GM12878 (cell line): Measurements from ENCODE around the gene NAP1L1. TPM values are rescaled to one million over a fixed set of nuclear protein-coding genes. Genes with fewer than 3 reads are reported as not detected.
A peak's percentile ranks its signal among the peaks of the same experiment; 100 is the strongest.

ENCODE experiments used
- ATAC-seq: fragments of 200-7000 bp; cut with Tn5 transposase; 3 replicates; pipeline ENCODE4 v1.9.1; 2020; ENCODE audit warnings: mild to moderate bottlenecking, moderate library complexity
- BruUV-seq: library from RNA; stranded (reverse); fragments of 400-500 nt; replicated peaks from 2 replicates; lab custom pipeline; 2021; lab: Mats Ljungman, UMichigan
- CTCF ChIA-PET: fragments of 300-600 bp; sonication (Branson Sonifier 250); formaldehyde crosslinking; extraction: SDS; loops from one replicate; lab custom pipeline; 2021; ENCODE audit warnings: inconsistent platforms; lab: Yijun Ruan, JAX
- POLR2A ChIA-PET: fragments of 350-600 bp; formaldehyde crosslinking; extraction: SDS; loops from one replicate; lab custom pipeline; 2021; ENCODE audit warnings: inconsistent platforms; lab: Charles Lee
- RAD21 ChIA-PET: fragments of 300-600 bp; sonication (Branson Sonifier 250); formaldehyde crosslinking; loops from one replicate; lab custom pipeline; 2023; ENCODE audit warnings: antibody characterized with exemption; ENCODE audit not compliant: unreplicated experiment; lab: Charles Lee
- SMC1A ChIA-PET: fragments of 300-600 bp; sonication (Branson Sonifier 250); formaldehyde crosslinking; loops from one replicate; lab custom pipeline; 2023; ENCODE audit not compliant: unreplicated experiment, uncharacterized antibody; lab: Charles Lee
- DNase-seq: peaks from one replicate; pipeline ENCODE4 v3.0.0-alpha.2; 2011; ENCODE audit warnings: low read depth, low spot score
- FAIRE-seq: peaks from 3 replicates; lab custom pipeline; 2011; peaks lifted over from hg19 to GRCh38; lab: Jason Lieb, UNC
- H2AFZ ChIP-seq: 2 replicates; pipeline ENCODE4 v1.6.0; 2011; ENCODE audit warnings: low read depth, low read length, control low read depth; ENCODE audit not compliant: control insufficient read depth
- H3K27ac ChIP-seq: 2 replicates; pipeline ENCODE4 v1.5.1; 2011; ENCODE audit warnings: control low read depth; ENCODE audit not compliant: control insufficient read depth, insufficient read depth
- H3K27me3 ChIP-seq, 2 experiments: replicated peaks in 1 of 2; 2 replicates each; pipeline versions ENCODE4 v1.6.0 to v1.6.1; 2011; ENCODE audit warnings: low read length in 1 of 2; ENCODE audit not compliant: control insufficient read depth in 2 of 2, insufficient read depth in 2 of 2
- H3K36me3 ChIP-seq, 2 experiments: 2 replicates each; pipeline ENCODE4 v1.5.1; 2011; ENCODE audit warnings: low read length in 1 of 2; ENCODE audit not compliant: control insufficient read depth in 2 of 2, insufficient read depth in 2 of 2
- H3K4me1 ChIP-seq: 2 replicates; pipeline ENCODE4 v1.6.1; 2011; ENCODE audit warnings: mild to moderate bottlenecking, low read length, moderate library complexity, mixed read lengths; ENCODE audit not compliant: control insufficient read depth, insufficient read depth
- H3K4me2 ChIP-seq: 2 replicates; pipeline ENCODE4 v1.6.0; 2011; ENCODE audit warnings: control low read depth; ENCODE audit not compliant: control insufficient read depth, insufficient read depth
- H3K4me3 ChIP-seq: fragments of 200-600 bp; sonication (generic); 2 replicates; pipeline ENCODE4 v1.5.1; 2016
- H3K79me2 ChIP-seq: 2 replicates; pipeline ENCODE4 v1.6.0; 2011; ENCODE audit warnings: low read length; ENCODE audit not compliant: control insufficient read depth, insufficient read depth
- H3K9ac ChIP-seq: 2 replicates; pipeline ENCODE4 v1.8.0; 2011; ENCODE audit warnings: low read length, control low read depth, mixed read lengths; ENCODE audit not compliant: control insufficient read depth, insufficient read depth
- H3K9me3 ChIP-seq: replicated peaks from 3 replicates; pipeline ENCODE4 v1.5.1; 2011; ENCODE audit warnings: mild to moderate bottlenecking, low read length; ENCODE audit not compliant: control insufficient read depth, insufficient read depth
- H4K20me1 ChIP-seq: 2 replicates; pipeline ENCODE4 v1.6.0; 2011; ENCODE audit not compliant: control insufficient read depth, insufficient read depth
- DPF2 ChIP-seq: fragments of 450-650 bp; IDR thresholded peaks from 2 replicates; pipeline ENCODE4 v1.6.1; 2017; ENCODE audit warnings: mild to moderate bottlenecking
- FOXM1 ChIP-seq: IDR thresholded peaks from 2 replicates; pipeline ENCODE4 v1.6.1; 2012; ENCODE audit warnings: low read depth, mild to moderate bottlenecking, inconsistent platforms, low read length, moderate library complexity
- GABPA ChIP-seq: IDR thresholded peaks from 2 replicates; pipeline ENCODE4 v1.6.1; 2014; ENCODE audit warnings: antibody characterized with exemption, low read depth, mild to moderate bottlenecking, inconsistent platforms
- HCFC1 ChIP-seq: fragments of 150-350 bp; IDR thresholded peaks from 2 replicates; pipeline ENCODE4 v1.6.1; 2014; ENCODE audit warnings: low read length
- JUNB ChIP-seq: IDR thresholded peaks from 2 replicates; pipeline ENCODE4 v1.6.1; 2016; ENCODE audit warnings: antibody characterized with exemption, mild to moderate bottlenecking
- MEF2B ChIP-seq: fragments of 450-650 bp; IDR thresholded peaks from 2 replicates; pipeline ENCODE4 v1.6.1; 2018; ENCODE audit warnings: mild to moderate bottlenecking, moderate library complexity; ENCODE audit not compliant: partially characterized antibody, poor library complexity, severe bottlenecking
- POLR2A ChIP-seq: IDR thresholded peaks from 2 replicates; pipeline ENCODE4 v1.6.1; 2011; ENCODE audit warnings: low read depth, mild to moderate bottlenecking, low read length
- TCF7 ChIP-seq: IDR thresholded peaks from 2 replicates; pipeline ENCODE4 v1.6.1; 2014; ENCODE audit warnings: antibody characterized with exemption, borderline replicate concordance
- WGBS: methylation state at CpG from one replicate; pipeline ENCODE4 v1.1.6; 2016; ENCODE audit warnings: low lambda C conversion rate; ENCODE audit not compliant: insufficient replicate concordance, insufficient coverage; ENCODE audit errors: missing lambda C conversion rate; 5-methylcytosine and 5-hydroxymethylcytosine counted together
- in situ Hi-C: fragments of 300-500 bp; cut with MboI; formaldehyde crosslinking; loops from 9 replicates; pipeline ENCODE4 v1.14.3; 2018; ENCODE audit warnings: mixed read lengths
- intact Hi-C: fragments of 100-400 bp; cut with micrococcal nuclease; formaldehyde crosslinking; loops from one replicate; pipeline ENCODE4 v1.14.2; 2022; ENCODE audit not compliant: unreplicated experiment
- polyA plus RNA-seq, 11 experiments: library from polyadenylated mRNA; depleted of rRNA in 4 of 11; unstranded in 6 of 11; stranded (reverse) in 5 of 11; fragments of >200 nt; fragmentation: Nextera tagmentation in 4 of 11; fragmentation: Illumina TruSeq in 1 of 11; extraction: Ambion mirVana in 4 of 11; extraction: Trizol in 1 of 11; gene quantifications; 1 replicate in 1 of 11; 2 replicates in 10 of 11; pipeline versions ENCODE4 v1.2.1 to v1.2.3, GENCODE V29; 2011 to 2016; ENCODE audit warnings: inconsistent platforms in 2 of 11, missing spikeins in 2 of 11, low read depth in 1 of 11
- total RNA-seq, 4 experiments: library from RNA; depleted of rRNA in 3 of 4; stranded (reverse); fragments of >200 nt in 3 of 4; fragmentation: Illumina TruSeq in 1 of 4; extraction: Trizol in 1 of 4; gene quantifications; 2 replicates each; pipeline versions ENCODE4 v1.2.1 to v1.2.3, GENCODE V29; 2013 to 2021
- TF ChIP-seq, protein P1 (sequence below): IDR thresholded peaks from 2 replicates; pipeline ENCODE4 v1.6.1; 2011; ENCODE audit warnings: low read depth, low read length, improper control_type of control experiment, borderline replicate concordance
- TF ChIP-seq, protein P2 (sequence below): fragments of 150-350 bp; IDR thresholded peaks from 2 replicates; pipeline ENCODE4 v1.6.1; 2014; ENCODE audit warnings: mild to moderate bottlenecking, low read depth, low read length

Gene NAP1L1
- total and polyA plus RNA-seq, 10 of the 15 experiments (the other 5 are each of a cell fraction or from before 2014, with no cell fraction given) = 256 to 1,036 (median 536) TPM

DNA sequence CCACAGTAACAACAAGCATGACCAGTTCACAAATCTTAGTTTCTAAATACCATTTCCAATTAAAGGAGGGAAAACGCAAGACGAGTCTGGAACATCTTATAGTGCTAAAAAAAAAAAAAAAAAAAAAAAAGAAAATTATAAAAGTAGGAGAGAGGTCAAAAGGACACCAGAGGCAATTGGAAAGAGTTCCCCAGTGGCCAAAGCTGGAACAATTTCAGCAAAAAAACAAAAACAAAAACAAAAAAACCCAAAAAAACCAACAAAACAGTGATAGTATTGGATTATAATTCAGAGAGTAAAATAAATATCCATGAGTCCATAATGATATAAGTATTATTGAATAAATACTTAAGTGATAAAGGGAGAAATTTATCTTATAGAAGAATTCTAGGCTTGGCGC is 10.3 kb upstream of the NAP1L1 start:
- no TSS peak for BruUV-seq
- POLR2A ChIA-PET = interaction anchor here (0.7 kb wide), 1 partner anchor 64 kb away, joined by 6 read pairs; no protein-coding TSS in a partner anchor
- intact Hi-C loops (no loop called here), in situ Hi-C loops (loop anchor here (25.0 kb wide), 1 partner anchor 968 kb away; the partner anchor contains the start of gene E2F7)
- no peak for DNase-seq
- RAD21 ChIA-PET = no interaction called here
- no peak overlapping the region for H3K9ac ChIP-seq
- no peaks in the 10 kb centered on the region for H3K79me2 ChIP-seq
- H3K4me3 ChIP-seq = no peak overlapping the region
- H3K27ac ChIP-seq = no peak overlapping the region
- SMC1A ChIA-PET = no interaction called here
- ATAC-seq = no peak
- no peaks in the 10 kb centered on the region for H3K36me3 ChIP-seq
- no peak overlapping the region for H3K4me2 ChIP-seq
- FAIRE-seq = no peak
- no peaks in the 10 kb centered on the region for H4K20me1 ChIP-seq
- H3K27me3 ChIP-seq = no peaks in the 10 kb centered on the region
- no peaks in the 10 kb centered on the region for H3K4me1 ChIP-seq
- H3K9me3 ChIP-seq = no peaks in the 10 kb centered on the region
- CTCF ChIA-PET = no interaction called here
- TF ChIP-seq, protein P1, sequence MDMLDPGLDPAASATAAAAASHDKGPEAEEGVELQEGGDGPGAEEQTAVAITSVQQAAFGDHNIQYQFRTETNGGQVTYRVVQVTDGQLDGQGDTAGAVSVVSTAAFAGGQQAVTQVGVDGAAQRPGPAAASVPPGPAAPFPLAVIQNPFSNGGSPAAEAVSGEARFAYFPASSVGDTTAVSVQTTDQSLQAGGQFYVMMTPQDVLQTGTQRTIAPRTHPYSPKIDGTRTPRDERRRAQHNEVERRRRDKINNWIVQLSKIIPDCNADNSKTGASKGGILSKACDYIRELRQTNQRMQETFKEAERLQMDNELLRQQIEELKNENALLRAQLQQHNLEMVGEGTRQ = no peak
- TF ChIP-seq HCFC1 (no peak), FOXM1 (no peak)
- WGBS = 100% methylated on average over 1 of the region's 3 CpGs
- no peak overlapping the region for H2AFZ ChIP-seq

DNA sequence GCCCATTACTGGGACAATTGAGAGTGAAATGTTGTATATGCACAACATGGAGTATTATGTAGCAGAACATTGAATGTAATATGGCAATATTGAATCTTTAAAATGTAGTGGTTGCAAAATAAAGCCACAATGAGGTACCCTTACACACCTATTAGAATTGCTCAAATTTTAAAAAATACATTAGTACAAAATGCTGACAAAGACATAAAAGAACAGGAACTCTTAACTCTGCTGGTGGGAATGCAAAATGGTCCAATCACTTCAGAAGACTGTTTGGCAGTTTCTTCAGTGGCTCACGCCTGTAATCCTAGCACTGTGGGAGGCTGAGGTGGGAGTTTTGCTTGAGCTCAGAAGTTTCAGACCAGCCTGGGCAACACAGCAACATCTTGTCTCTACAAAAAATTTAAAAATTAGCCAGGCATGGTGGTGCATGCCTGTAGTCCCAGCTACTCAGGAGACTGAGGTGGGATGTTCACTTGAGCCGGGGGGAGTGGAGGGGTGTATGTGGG is 6.8 kb upstream of the NAP1L1 start:
- no peak overlapping the region for H3K9ac ChIP-seq
- no peaks in the 10 kb centered on the region for H3K27me3 ChIP-seq
- no peaks in the 10 kb centered on the region for H3K9me3 ChIP-seq
- H3K36me3 ChIP-seq = no peaks in the 10 kb centered on the region
- FAIRE-seq (no peak), ATAC-seq (no peak), DNase-seq (no peak)
- BruUV-seq = no TSS peak
- peak overlapping the region; percentile 7; the same call in 1 of the 2 replicates for H2AFZ ChIP-seq
- no peak overlapping the region for H3K27ac ChIP-seq
- ChIA-PET SMC1A (no interaction called here), POLR2A (no interaction called here), CTCF (interaction anchor here (0.9 kb wide), 1 partner anchor 249 kb away, joined by 3 read pairs; no protein-coding TSS in a partner anchor), RAD21 (interaction anchor here (1.2 to 2.7 kb wide), 2 partner anchors 68 to 449 kb away, joined by 3 to 6 read pairs; no protein-coding TSS in a partner anchor)
- TF ChIP-seq, protein P1 = no peak
- TF ChIP-seq, protein P2, sequence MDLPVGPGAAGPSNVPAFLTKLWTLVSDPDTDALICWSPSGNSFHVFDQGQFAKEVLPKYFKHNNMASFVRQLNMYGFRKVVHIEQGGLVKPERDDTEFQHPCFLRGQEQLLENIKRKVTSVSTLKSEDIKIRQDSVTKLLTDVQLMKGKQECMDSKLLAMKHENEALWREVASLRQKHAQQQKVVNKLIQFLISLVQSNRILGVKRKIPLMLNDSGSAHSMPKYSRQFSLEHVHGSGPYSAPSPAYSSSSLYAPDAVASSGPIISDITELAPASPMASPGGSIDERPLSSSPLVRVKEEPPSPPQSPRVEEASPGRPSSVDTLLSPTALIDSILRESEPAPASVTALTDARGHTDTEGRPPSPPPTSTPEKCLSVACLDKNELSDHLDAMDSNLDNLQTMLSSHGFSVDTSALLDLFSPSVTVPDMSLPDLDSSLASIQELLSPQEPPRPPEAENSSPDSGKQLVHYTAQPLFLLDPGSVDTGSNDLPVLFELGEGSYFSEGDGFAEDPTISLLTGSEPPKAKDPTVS = no peak
- TF ChIP-seq POLR2A = no peak
- TF ChIP-seq GABPA = no peak
- TF ChIP-seq DPF2 = no peak
- no peak for TF ChIP-seq TCF7
- no peak for TF ChIP-seq MEF2B
- TF ChIP-seq JUNB = no peak
- in situ Hi-C loops (loop anchor here (25.0 kb wide), 1 partner anchor 971 kb away; the partner anchor contains the start of gene E2F7), intact Hi-C loops (no loop called here)
- H4K20me1 ChIP-seq = no peaks in the 10 kb centered on the region
- H3K4me2 ChIP-seq = no peak overlapping the region
- 27% methylated on average over 2 of the region's 2 CpGs for WGBS
- no peak overlapping the region for H3K4me3 ChIP-seq
- H3K79me2 ChIP-seq = no peaks in the 10 kb centered on the region
- peaks cover 3% of the 10 kb centered on the region; the same call in 1 of the 2 replicates for H3K4me1 ChIP-seq
